Hepatocyte (in vitro differentiated cells): ENCODE results near the gene SMG9.

Experiments used
- CTCF ChIP-seq: fragments of 200-600 bp; sonication (generic); IDR thresholded peaks from 2 replicates; pipeline ENCODE4 v1.5.1; 2016; ENCODE audit warnings: antibody characterized with exemption, mild to moderate bottlenecking; ENCODE audit not compliant: poor library complexity
- EZH2 ChIP-seq: fragments of 200-600 bp; sonication (generic); IDR thresholded peaks from 2 replicates; pipeline ENCODE4 v1.6.1; 2016; ENCODE audit warnings: antibody characterized with exemption, mild to moderate bottlenecking, borderline replicate concordance
- EZH2phosphoT487 ChIP-seq: fragments of 200-600 bp; sonication (generic); IDR thresholded peaks from one replicate; pipeline ENCODE4 v1.6.1; 2018; ENCODE audit warnings: antibody characterized with exemption, mild to moderate bottlenecking, low read depth, moderate library complexity; ENCODE audit not compliant: unreplicated experiment, severe bottlenecking

DNA sequence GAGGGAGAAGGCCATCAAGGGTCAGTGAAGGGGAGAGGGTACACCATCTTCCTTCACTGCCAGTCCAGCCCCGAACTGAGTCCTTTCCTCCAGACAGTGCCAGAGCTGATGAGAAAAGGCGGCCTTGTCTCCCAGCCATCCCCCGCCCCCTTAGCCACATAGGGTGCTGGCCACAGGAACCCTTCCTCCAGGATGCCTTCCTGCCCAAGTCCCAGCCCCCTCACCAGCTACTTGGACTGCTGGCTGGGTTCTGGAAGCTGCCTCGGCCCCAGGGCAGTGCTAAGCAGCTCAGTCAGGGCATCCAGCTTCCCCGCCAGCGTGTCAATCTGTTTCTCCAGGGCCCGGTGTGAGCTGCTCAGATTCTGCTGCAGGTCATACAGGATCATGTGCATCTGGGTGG is 12.6 kb upstream of the SMG9 start:
- TF ChIP-seq CTCF (no peak), EZH2 (no peak), EZH2phosphoT487 (no peak)
